Skeletal muscle satellite cell (primary cell): ENCODE measurements around the gene SLC25A29.

Experiments used
- H3K27me3 ChIP-seq: 2 replicates; pipeline ENCODE4 v1.7.0; 2013; ENCODE audit warnings: low read length; ENCODE audit not compliant: control insufficient read depth, insufficient read depth
- H3K36me3 ChIP-seq: 2 replicates; pipeline ENCODE4 v1.7.0; 2013; ENCODE audit warnings: mild to moderate bottlenecking, control low read depth, low read length; ENCODE audit not compliant: insufficient read depth
- H3K4me1 ChIP-seq: 2 replicates; pipeline ENCODE4 v1.7.0; 2013; ENCODE audit warnings: low read length; ENCODE audit not compliant: control insufficient read depth, insufficient read depth
- H3K4me2 ChIP-seq: 2 replicates; pipeline ENCODE4 v1.7.0; 2013; ENCODE audit warnings: mild to moderate bottlenecking, low read length
- H3K4me3 ChIP-seq: 2 replicates; pipeline ENCODE4 v1.7.0; 2013; ENCODE audit warnings: low read length
- H3K9ac ChIP-seq: 2 replicates; pipeline ENCODE4 v1.7.0; 2013; ENCODE audit warnings: mild to moderate bottlenecking, low read depth, low read length, moderate library complexity
- H3K9me3 ChIP-seq: replicated peaks from 2 replicates; pipeline ENCODE4 v1.7.0; 2013; ENCODE audit warnings: mild to moderate bottlenecking, control low read depth, low read length

The SLC25A29 gene

GRCh38 chr14:100295376-100296105 is 10.7 kb downstream of the SLC25A29 start:
- Histone ChIP-seq H3K9me3 (no peaks in the 10 kb centered on the region), H3K4me3 (no peak overlapping the region), H3K27me3 (no peaks in the 10 kb centered on the region), H3K36me3 (peaks cover 16% of the 10 kb centered on the region), H3K4me2 (no peak overlapping the region), H3K4me1 (peaks cover 13% of the 10 kb centered on the region), H3K9ac (no peak overlapping the region)

- Histone ChIP-seq H3K36me3 (peaks cover 16% of the 10 kb centered on the region), H3K9me3 (no peaks in the 10 kb centered on the region), H3K4me1 (peaks cover 13% of the 10 kb centered on the region), H3K4me3 (no peak overlapping the region), H3K4me2 (no peak overlapping the region), H3K9ac (no peak overlapping the region), H3K27me3 (no peaks in the 10 kb centered on the region)
Measured at GRCh38 chr14:100294963-100295330, 11.3 kb downstream of the SLC25A29 start.

GRCh38 chr14:100294213-100294962 is 11.9 kb downstream of the SLC25A29 start:
- Histone ChIP-seq H3K9me3 (no peaks in the 10 kb centered on the region), H3K36me3 (peaks cover 16% of the 10 kb centered on the region), H3K4me1 (peaks cover 13% of the 10 kb centered on the region), H3K27me3 (no peaks in the 10 kb centered on the region), H3K9ac (no peak overlapping the region), H3K4me3 (no peak overlapping the region), H3K4me2 (no peak overlapping the region)

- H3K4me3 ChIP-seq: no peak overlapping the region
- H3K36me3 ChIP-seq: peaks cover 16% of the 10 kb centered on the region
- no peaks in the 10 kb centered on the region for H3K27me3 ChIP-seq
- H3K4me1 ChIP-seq: peaks cover 13% of the 10 kb centered on the region
- H3K4me2 ChIP-seq: no peak overlapping the region
- no peak overlapping the region for H3K9ac ChIP-seq
- H3K9me3 ChIP-seq: no peaks in the 10 kb centered on the region
Measured at GRCh38 chr14:100293497-100294212, 12.6 kb downstream of the SLC25A29 start.

GRCh38 chr14:100292776-100293461 is 13.3 kb downstream of the SLC25A29 start:
- Histone ChIP-seq H3K4me2 (no peak overlapping the region), H3K27me3 (no peaks in the 10 kb centered on the region), H3K4me1 (peaks cover 12% of the 10 kb centered on the region), H3K4me3 (no peak overlapping the region), H3K9me3 (no peaks in the 10 kb centered on the region), H3K36me3 (peaks cover 15% of the 10 kb centered on the region), H3K9ac (no peak overlapping the region)

GRCh38 chr14:100292301-100292775 is 13.9 kb downstream of the SLC25A29 start:
- Histone ChIP-seq H3K36me3 (peaks cover 14% of the 10 kb centered on the region), H3K27me3 (no peaks in the 10 kb centered on the region), H3K9me3 (no peaks in the 10 kb centered on the region), H3K4me1 (peaks cover 6% of the 10 kb centered on the region), H3K4me3 (no peak overlapping the region), H3K9ac (no peak overlapping the region), H3K4me2 (no peak overlapping the region)

GRCh38 chr14:100291305-100292075 is 14.8 kb downstream of the SLC25A29 start:
- H3K36me3 ChIP-seq: peaks cover 14% of the 10 kb centered on the region
- no peak overlapping the region for H3K4me3 ChIP-seq
- H3K9ac ChIP-seq: no peak overlapping the region
- no peak overlapping the region for H3K4me2 ChIP-seq
- no peaks in the 10 kb centered on the region for H3K9me3 ChIP-seq
- no peaks in the 10 kb centered on the region for H3K4me1 ChIP-seq
- no peaks in the 10 kb centered on the region for H3K27me3 ChIP-seq

GRCh38 chr14:100290607-100291304 is 15.5 kb downstream of the SLC25A29 start:
- peaks cover 4% of the 10 kb centered on the region for H3K4me1 ChIP-seq
- no peak overlapping the region for H3K9ac ChIP-seq
- H3K36me3 ChIP-seq: peaks cover 14% of the 10 kb centered on the region
- no peaks in the 10 kb centered on the region for H3K9me3 ChIP-seq
- H3K27me3 ChIP-seq: no peaks in the 10 kb centered on the region
- H3K4me3 ChIP-seq: no peak overlapping the region
- H3K4me2 ChIP-seq: no peak overlapping the region

- Histone ChIP-seq H3K27me3 (no peaks in the 10 kb centered on the region), H3K4me2 (no peak overlapping the region), H3K9ac (no peak overlapping the region), H3K9me3 (no peaks in the 10 kb centered on the region), H3K4me1 (peaks cover 8% of the 10 kb centered on the region), H3K4me3 (no peak overlapping the region), H3K36me3 (peaks cover 14% of the 10 kb centered on the region)
Measured at GRCh38 chr14:100289916-100290606, 16.2 kb downstream of the SLC25A29 start.
